Ovary (tissue), 3 donors: ENCODE data around the gene LCE1F.

ENCODE experiments used
- CTCF ChIP-seq, 3 donors: fragments of 450-650 bp in 2 of 3; fragments of 200-600 bp in 1 of 3; IDR thresholded peaks; one replicate each; pipeline versions ENCODE4 v1.5.1 to v1.8.0; 2016 to 2022; ENCODE audit warnings: antibody characterized with exemption in 3 of 3, mild to moderate bottlenecking in 1 of 3
- EP300 ChIP-seq: sonication (generic); formaldehyde crosslinking; IDR thresholded peaks from one replicate; pipeline ENCODE4 v1.6.1; 2017; ENCODE audit warnings: antibody characterized with exemption
- POLR2A ChIP-seq: fragments of 450-650 bp; IDR thresholded peaks from one replicate; pipeline ENCODE4 v1.6.1; 2017; ENCODE audit warnings: antibody characterized with exemption, mild to moderate bottlenecking, moderate library complexity
- donor health status: DM: no; HTN: no; CAD: no.

GRCh38 chr1:152811050-152811449 is 36.1 kb downstream of the LCE1F start:
- no peak for TF ChIP-seq CTCF (IDR thresholded peaks at IDR 0.05)
- TF ChIP-seq POLR2A, result no peak
- TF ChIP-seq EP300, result no peak
